HCT116 (cell line): Measurements from ENCODE around the gene SORCS2. TPM values are rescaled to one million over a fixed set of nuclear protein-coding genes. Genes with fewer than 3 reads are reported as not detected.

ENCODE experiments used
- ATAC-seq: fragments of 200-7000 bp; cut with Tn5 transposase; 2 replicates; pipeline ENCODE4 v1.9.1; 2020; ENCODE audit warnings: mild to moderate bottlenecking, moderate library complexity
- BruUV-seq: library from RNA; stranded (reverse); fragments of 400-500 nt; replicated peaks from 2 replicates; lab custom pipeline; 2021; lab: Mats Ljungman, UMichigan
- CTCF ChIA-PET: fragments of 300-600 bp; sonication (Branson Sonifier 250); formaldehyde crosslinking; loops from one replicate; lab custom pipeline; 2021; ENCODE audit warnings: antibody characterized with exemption; lab: Charles Lee
- POLR2A ChIA-PET: fragments of 300-600, 350-600 bp; sonication (Branson Sonifier 250); formaldehyde crosslinking; loops from one replicate; lab custom pipeline; 2021; ENCODE audit warnings: antibody characterized with exemption; lab: Charles Lee
- RAD21 ChIA-PET, 2 experiments: fragments of 300-600 bp; sonication (Branson Sonifier 250); formaldehyde crosslinking; loops; one replicate each; lab custom pipeline; 2023; ENCODE audit warnings: low total read pairs in 2 of 2; ENCODE audit not compliant: uncharacterized antibody in 2 of 2, unreplicated experiment in 2 of 2, low non-redundant PET in 1 of 2; lab: Charles Lee
- DNase-seq: peaks from one replicate; pipeline ENCODE4 v3.0.0-alpha.2; 2010; ENCODE audit warnings: low read depth, low spot score
- H2AFZ ChIP-seq: fragments of 200-600 bp; shearing (Covaris generic), sonication (generic); 2 replicates; pipeline ENCODE4 v1.6.1; 2017; ENCODE audit warnings: low read depth, mixed run types, mixed read lengths, antibody characterized with exemption, low read length; ENCODE audit not compliant: poor library complexity, severe bottlenecking
- H3K27ac ChIP-seq: 2 replicates; pipeline ENCODE4 v1.5.1; 2012; ENCODE audit warnings: low read depth, low read length
- H3K27me3 ChIP-seq: fragments of 200-600 bp; sonication (generic); 2 replicates; pipeline ENCODE4 v1.6.1; 2016; ENCODE audit warnings: mixed run types, low read length, mixed read lengths; ENCODE audit not compliant: insufficient read depth
- H3K36me3 ChIP-seq, 2 experiments: fragments of 200-500 bp in 1 of 2; fragments of 200-600 bp in 1 of 2; sonication (Bioruptor generic) in 1 of 2; sonication (generic) in 1 of 2; 2 replicates each; pipeline versions ENCODE4 v1.5.1 to v1.6.1; 2014 to 2016; ENCODE audit warnings: low read length in 2 of 2, inconsistent platforms in 1 of 2, mixed read lengths in 1 of 2, mixed run types in 1 of 2; ENCODE audit not compliant: insufficient read depth in 2 of 2, control insufficient read depth in 1 of 2
- H3K4me1 ChIP-seq, 2 experiments: fragments of 200-600 bp in 1 of 2; sonication (generic) in 1 of 2; 2 replicates each; pipeline versions ENCODE4 v1.5.1 to v1.6.1; 2012 to 2017; ENCODE audit warnings: low read length in 2 of 2, inconsistent platforms in 1 of 2, mild to moderate bottlenecking in 1 of 2, mixed read lengths in 1 of 2, mixed run types in 1 of 2, moderate library complexity in 1 of 2; ENCODE audit not compliant: insufficient read depth in 2 of 2, control insufficient read depth in 1 of 2
- H3K4me2 ChIP-seq: fragments of 200-600 bp; sonication (generic); 2 replicates; pipeline ENCODE4 v1.6.1; 2017; ENCODE audit warnings: mixed run types, low read length, mixed read lengths
- H3K4me3 ChIP-seq, 2 experiments: fragments of 200-600 bp in 1 of 2; sonication (generic) in 1 of 2; replicated peaks in 1 of 2; 2 replicates each; pipeline ENCODE4 v1.5.1; 2011 to 2016; ENCODE audit warnings: low read length in 2 of 2, control low read depth in 1 of 2, low read depth in 1 of 2, mild to moderate bottlenecking in 1 of 2, mixed read lengths in 1 of 2, mixed run types in 1 of 2
- H3K79me2 ChIP-seq: fragments of 200-600 bp; sonication (generic); 2 replicates; pipeline ENCODE4 v1.6.1; 2017; ENCODE audit warnings: mild to moderate bottlenecking, mixed run types, low read length, moderate library complexity, mixed read lengths; ENCODE audit not compliant: insufficient read depth
- H3K9ac ChIP-seq: fragments of 200-600 bp; sonication (generic); 2 replicates; pipeline ENCODE4 v1.6.1; 2016; ENCODE audit warnings: low read length, mixed read lengths
- H3K9me2 ChIP-seq: fragments of 200-600 bp; sonication (generic), shearing (Covaris generic); 2 replicates; pipeline ENCODE4 v1.6.1; 2017; ENCODE audit warnings: mixed run types, mild to moderate bottlenecking, moderate library complexity; ENCODE audit not compliant: insufficient read depth
- H3K9me3 ChIP-seq, 2 experiments: fragments of 200-500 bp in 1 of 2; fragments of 200-600 bp in 1 of 2; sonication (Bioruptor generic) in 1 of 2; sonication (generic) in 1 of 2; 2 replicates each; pipeline ENCODE4 v1.6.1; 2014 to 2017; ENCODE audit warnings: low read length in 2 of 2, mixed read lengths in 2 of 2, inconsistent platforms in 1 of 2, low read depth in 1 of 2, mild to moderate bottlenecking in 1 of 2, mixed run types in 1 of 2, moderate library complexity in 1 of 2; ENCODE audit not compliant: control insufficient read depth in 1 of 2, insufficient read depth in 1 of 2
- H4K20me1 ChIP-seq: fragments of 200-600 bp; sonication (generic), shearing (Covaris generic); 2 replicates; pipeline ENCODE4 v1.6.1; 2017; ENCODE audit warnings: mixed run types, mild to moderate bottlenecking, moderate library complexity; ENCODE audit not compliant: insufficient read depth
- CBX3 ChIP-seq: IDR thresholded peaks from 2 replicates; pipeline ENCODE4 v1.6.1; 2012; ENCODE audit warnings: low read depth
- CEBPB ChIP-seq: IDR thresholded peaks from 2 replicates; pipeline ENCODE4 v1.6.1; 2012; ENCODE audit warnings: low read depth
- CTCF ChIP-seq, 3 experiments: fragments of 200-600 bp in 1 of 3; sonication (generic) in 1 of 3; IDR thresholded peaks in 2 of 3; conservative IDR thresholded peaks in 1 of 3; 2 replicates each; pipeline ENCODE4 v1.5.1; 2012 to 2017; ENCODE audit warnings: low read depth in 2 of 3, low read length in 2 of 3, antibody characterized with exemption in 1 of 3, borderline replicate concordance in 1 of 3, control low read depth in 1 of 3, mild to moderate bottlenecking in 1 of 3, mixed read lengths in 1 of 3, mixed run types in 1 of 3, moderate library complexity in 1 of 3; ENCODE audit not compliant: insufficient read depth in 1 of 3
- EZH2 ChIP-seq: fragments of 200-600 bp; sonication (generic); IDR thresholded peaks from 2 replicates; pipeline ENCODE4 v1.6.1; 2017; ENCODE audit warnings: antibody characterized with exemption, mixed run types
- EZH2phosphoT487 ChIP-seq: fragments of 200-600 bp; IDR thresholded peaks from 2 replicates; pipeline ENCODE4 v1.6.1; 2018; ENCODE audit warnings: antibody characterized with exemption, borderline replicate concordance
- FOSL1 ChIP-seq: IDR thresholded peaks from 2 replicates; pipeline ENCODE4 v1.6.1; 2012; ENCODE audit warnings: low read depth
- JUND ChIP-seq: IDR thresholded peaks from 2 replicates; pipeline ENCODE4 v1.6.1; 2012
- POLR2A ChIP-seq: IDR thresholded peaks from 2 replicates; pipeline ENCODE4 v1.7.0; 2011; ENCODE audit warnings: borderline replicate concordance; ENCODE audit not compliant: insufficient read depth, insufficient read length; ENCODE audit errors: extremely low read depth
- RAD21 ChIP-seq: IDR thresholded peaks from 2 replicates; pipeline ENCODE4 v1.6.1; 2012; ENCODE audit warnings: low read depth, mild to moderate bottlenecking
- SP1 ChIP-seq: IDR thresholded peaks from 2 replicates; pipeline ENCODE4 v1.6.1; 2012; ENCODE audit warnings: low read depth
- SRF ChIP-seq: IDR thresholded peaks from 2 replicates; pipeline ENCODE4 v1.6.1; 2012; ENCODE audit warnings: low read depth
- TCF7L2 ChIP-seq: IDR thresholded peaks from 2 replicates; pipeline ENCODE4 v1.7.0; 2011; ENCODE audit warnings: borderline replicate concordance, inconsistent platforms; ENCODE audit not compliant: insufficient read depth, insufficient read length; ENCODE audit errors: extremely low read depth
- intact Hi-C: fragments of 100-400 bp; cut with micrococcal nuclease; formaldehyde crosslinking; loops from 2 replicates; pipeline ENCODE4 v1.10.0; 2022
- total RNA-seq: library from RNA; stranded (reverse); gene quantifications from one replicate; pipeline ENCODE4 v1.2.1, GENCODE V29; 2021; ENCODE audit not compliant: unreplicated experiment
- TF ChIP-seq, protein P1 (sequence below): IDR thresholded peaks from 2 replicates; pipeline ENCODE4 v1.6.1; 2012

SORCS2 gene
- total RNA-seq, 1 experiment from 2014 or later: 0.37 TPM

DNA sequence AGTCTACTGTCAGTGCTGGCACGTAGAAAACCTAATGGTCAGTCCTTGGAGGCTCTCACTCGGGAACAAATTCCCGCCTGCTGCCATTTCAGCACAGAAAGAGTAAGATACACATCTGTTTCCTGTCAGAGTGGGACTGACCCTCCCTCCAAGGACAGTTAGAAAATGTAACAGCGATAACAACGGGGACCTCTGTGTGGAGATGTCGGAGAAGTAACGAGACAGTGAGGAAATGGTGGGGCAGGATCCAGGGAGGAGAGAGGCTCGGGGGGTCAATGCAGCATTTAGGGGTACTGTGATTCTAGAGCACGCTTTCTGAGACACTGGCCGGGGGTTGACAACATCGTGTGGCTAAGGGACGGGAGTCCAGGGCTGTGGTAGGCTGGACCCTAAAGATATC is 36.0 kb upstream of the SORCS2 start:
- H3K4me3 ChIP-seq: no peak overlapping the region
- RAD21 ChIA-PET: no interaction called here
- H3K4me2 ChIP-seq: no peak overlapping the region
- peaks cover 3% of the 10 kb centered on the region; the same call in 1 of the 2 replicates for H3K27me3 ChIP-seq
- no peaks in the 10 kb centered on the region for H4K20me1 ChIP-seq
- TF ChIP-seq RAD21 (no peak), TCF7L2 (no peak), EZH2 (no peak), JUND (no peak), POLR2A (no peak), SRF (no peak), CBX3 (no peak), SP1 (no peak), CEBPB (no peak), EZH2phosphoT487 (no peak), FOSL1 (no peak), CTCF (IDR thresholded peaks at IDR 0.05 in 2 of 3, conservative IDR thresholded peaks at IDR 0.05 in 1 of 3; ENCODE audit: borderline replicate concordance in 1 of 3, insufficient read depth in 1 of 3, low read depth in 2 of 3, low read length in 2 of 3) (no peak)
- TF ChIP-seq, protein P1, sequence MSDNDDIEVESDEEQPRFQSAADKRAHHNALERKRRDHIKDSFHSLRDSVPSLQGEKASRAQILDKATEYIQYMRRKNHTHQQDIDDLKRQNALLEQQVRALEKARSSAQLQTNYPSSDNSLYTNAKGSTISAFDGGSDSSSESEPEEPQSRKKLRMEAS: no peak
- H3K27ac ChIP-seq: no peak overlapping the region
- ATAC-seq: no peak
- DNase-seq: no peak
- no peaks in the 10 kb centered on the region for H3K36me3 ChIP-seq
- H3K9me3 ChIP-seq: no peaks in the 10 kb centered on the region
- POLR2A ChIA-PET: no interaction called here
- CTCF ChIA-PET: interaction anchor here (0.9 kb wide), 1 partner anchor 21 kb away, joined by 3 read pairs; no protein-coding TSS in a partner anchor
- H3K9me2 ChIP-seq: no peaks in the 10 kb centered on the region
- H3K79me2 ChIP-seq: no peaks in the 10 kb centered on the region
- no peaks in the 10 kb centered on the region for H3K4me1 ChIP-seq
- BruUV-seq: no TSS peak
- H2AFZ ChIP-seq: no peak overlapping the region
- intact Hi-C loops: no loop called here
- H3K9ac ChIP-seq: no peak overlapping the region
